K562 (cell line): ENCODE measurements around the gene FOXP3. TPM values are rescaled to one million over a fixed set of nuclear protein-coding genes. Genes with fewer than 3 reads are reported as not detected.
A peak's percentile ranks its signal among the peaks of the same experiment; 100 is the strongest.
"Not testable (repeated sequence)": the region's sequence is repeated elsewhere in the genome, so short reads cannot be mapped to it uniquely, and the experiment has no call there.

Experiments used
- ATAC-seq: fragments of 200-7000 bp; cut with Tn5 transposase; 3 replicates; pipeline ENCODE4 v1.9.1; 2020; ENCODE audit warnings: moderate library complexity
- BruUV-seq: library from RNA; stranded (reverse); fragments of 400-500 nt; replicated peaks from 2 replicates; lab custom pipeline; 2021; lab: Mats Ljungman, UMichigan
- CTCF ChIA-PET: fragments of 300-600 bp; formaldehyde crosslinking; extraction: SDS; loops from one replicate; lab custom pipeline; 2021; ENCODE audit warnings: low intra/inter-chr PET ratio; lab: Yijun Ruan, JAX
- POLR2A ChIA-PET: fragments of 300-600, 350-650 bp; sonication (Branson Sonifier 250); formaldehyde crosslinking; extraction: SDS; loops from one replicate; lab custom pipeline; 2021; ENCODE audit warnings: antibody characterized with exemption, inconsistent platforms; lab: Yijun Ruan, JAX
- DNase-seq, 4 experiments: peaks; one replicate each; pipeline versions ENCODE4 v3.0.0 to v3.0.0-alpha.2; 2011 to 2018; ENCODE audit warnings: low spot score in 3 of 4, mixed read lengths in 3 of 4; ENCODE audit errors: extremely low read depth in 1 of 4
- FAIRE-seq: peaks from 2 replicates; lab custom pipeline; 2011; peaks lifted over from hg19 to GRCh38; lab: Jason Lieb, UNC
- H2AFZ ChIP-seq: 2 replicates; pipeline ENCODE4 v1.6.0; 2011; ENCODE audit warnings: low read depth, low read length, control low read depth, inconsistent platforms
- H3K27ac ChIP-seq: fragments of 200-600 bp; 3 replicates; pipeline ENCODE4 v1.8.0; 2011; ENCODE audit warnings: low read depth, mild to moderate bottlenecking, control low read depth, inconsistent platforms, low read length, moderate library complexity, mixed read lengths; ENCODE audit errors: extremely low read depth
- H3K27me3 ChIP-seq, 2 experiments: fragments of 300-600 bp in 1 of 2; 2 replicates in 1 of 2; 3 replicates in 1 of 2; pipeline versions ENCODE4 v1.6.0 to v1.8.0; 2011; ENCODE audit warnings: inconsistent platforms in 2 of 2, low read length in 2 of 2, mild to moderate bottlenecking in 1 of 2, mixed read lengths in 1 of 2, moderate library complexity in 1 of 2; ENCODE audit not compliant: control insufficient read depth in 2 of 2, insufficient read depth in 2 of 2
- H3K36me3 ChIP-seq: fragments of 300-600 bp; 3 replicates; pipeline ENCODE4 v1.8.0; 2011; ENCODE audit warnings: mild to moderate bottlenecking, low read length, inconsistent platforms; ENCODE audit not compliant: control insufficient read depth, insufficient read depth
- H3K4me1 ChIP-seq, 2 experiments: fragments of 200-600 bp in 1 of 2; replicated peaks in 1 of 2; 2 replicates in 1 of 2; 3 replicates in 1 of 2; pipeline versions ENCODE4 v1.5.1 to v1.8.0; 2011; ENCODE audit warnings: inconsistent platforms in 2 of 2, low read length in 2 of 2, mild to moderate bottlenecking in 1 of 2, mixed read lengths in 1 of 2, moderate library complexity in 1 of 2; ENCODE audit not compliant: control insufficient read depth in 2 of 2, insufficient read depth in 2 of 2
- H3K4me2 ChIP-seq: 2 replicates; pipeline ENCODE4 v1.6.1; 2011; ENCODE audit warnings: low read length, control low read depth, inconsistent platforms, mixed read lengths; ENCODE audit not compliant: insufficient read depth
- H3K4me3 ChIP-seq: fragments of 200-600 bp; sonication (generic), shearing (Covaris generic); 2 replicates; pipeline ENCODE4 v1.5.1; 2016; ENCODE audit warnings: control low read depth, inconsistent platforms
- H3K79me2 ChIP-seq: fragments of 200-600 bp; 3 replicates; pipeline ENCODE4 v1.8.0; 2011; ENCODE audit warnings: low read length, inconsistent platforms; ENCODE audit not compliant: control insufficient read depth, insufficient read depth
- H3K9ac ChIP-seq, 2 experiments: 2 replicates each; pipeline versions ENCODE4 v1.6.0 to v1.6.1; 2011; ENCODE audit warnings: low read depth in 2 of 2, low read length in 2 of 2, control low read depth in 1 of 2, inconsistent platforms in 1 of 2, mild to moderate bottlenecking in 1 of 2, mixed read lengths in 1 of 2; ENCODE audit not compliant: insufficient read depth in 1 of 2
- H3K9me1 ChIP-seq: one replicate; pipeline ENCODE4 v1.6.0; 2011; ENCODE audit warnings: inconsistent platforms, mild to moderate bottlenecking, low read length, moderate library complexity; ENCODE audit not compliant: control insufficient read depth, insufficient read depth
- H3K9me3 ChIP-seq: replicated peaks from 2 replicates; pipeline ENCODE4 v1.5.1; 2011; ENCODE audit warnings: low read depth, low read length, inconsistent platforms; ENCODE audit not compliant: control insufficient read depth, insufficient read depth
- H4K20me1 ChIP-seq: replicated peaks from 2 replicates; pipeline ENCODE4 v1.6.1; 2011; ENCODE audit warnings: low read length, inconsistent platforms, mixed read lengths; ENCODE audit not compliant: control insufficient read depth, insufficient read depth
- BCOR ChIP-seq: fragments of 450-650 bp; IDR thresholded peaks from 2 replicates; pipeline ENCODE4 v1.6.1; 2016
- HOXB6 ChIP-seq: fragments of 250-450 bp; sonication (Bioruptor Pico); IDR thresholded peaks from 2 replicates; pipeline ENCODE4 v1.5.1; 2022; ENCODE audit warnings: mild to moderate bottlenecking, borderline replicate concordance
- KDM1A ChIP-seq, 2 experiments: fragments of 450-650 bp; IDR thresholded peaks; 2 replicates each; pipeline ENCODE4 v1.6.1; 2016; ENCODE audit warnings: mild to moderate bottlenecking in 2 of 2
- NFIC ChIP-seq: fragments of 450-650 bp; IDR thresholded peaks from 2 replicates; pipeline ENCODE4 v1.6.1; 2017; ENCODE audit warnings: mild to moderate bottlenecking, inconsistent platforms
- RBM25 ChIP-seq: fragments of 200-400 bp; formaldehyde crosslinking; IDR thresholded peaks from 2 replicates; pipeline ENCODE4 v1.6.1; 2018; ENCODE audit warnings: low read length, low read depth, moderate library complexity; ENCODE audit not compliant: severe bottlenecking
- SMARCA4 ChIP-seq: fragments of 450-650 bp; IDR thresholded peaks from 2 replicates; pipeline ENCODE4 v1.6.1; 2016
- WGBS: fragments of 100-300 bp; shearing (Covaris generic); methylation state at CpG from one replicate; pipeline ENCODE4 v1.1.6; 2016; ENCODE audit warnings: low coverage, mixed read lengths; ENCODE audit not compliant: insufficient coverage; ENCODE audit errors: missing lambda C conversion rate; 5-methylcytosine and 5-hydroxymethylcytosine counted together
- in situ Hi-C: fragments of 300-500 bp; cut with MboI; formaldehyde crosslinking; loops from 4 replicates; pipeline ENCODE4 v1.15.0; 2018; ENCODE audit warnings: inconsistent platforms, mixed read lengths
- intact Hi-C: fragments of 100-400 bp; cut with micrococcal nuclease; formaldehyde crosslinking; loops from 2 replicates; pipeline ENCODE4 v1.14.2; 2022
- polyA plus RNA-seq, 8 experiments: library from polyadenylated mRNA; depleted of rRNA in 4 of 8; stranded (reverse) in 5 of 8; unstranded in 3 of 8; fragments of >200 nt; fragmentation: Nextera tagmentation in 2 of 8; fragmentation: Illumina TruSeq in 1 of 8; extraction: Ambion mirVana in 2 of 8; extraction: Trizol in 1 of 8; gene quantifications; 2 replicates each; pipeline versions ENCODE4 v1.2.1 to v1.2.3, GENCODE V29; 2011 to 2014; ENCODE audit warnings: inconsistent platforms in 1 of 8, missing spikeins in 1 of 8
- total RNA-seq, 7 experiments: library from RNA; depleted of rRNA in 6 of 7; stranded (reverse); fragments of >200 nt in 6 of 7; fragmentation: Illumina TruSeq in 2 of 7; extraction: Trizol in 2 of 7; gene quantifications; 2 replicates each; pipeline versions ENCODE4 v1.2.1 to v1.2.3, GENCODE V29; 2011 to 2021; ENCODE audit warnings: low replicate concordance in 1 of 7
- TF ChIP-seq, protein P1 (sequence below), 3 experiments: fragments of 200-800 bp in 1 of 3; sonication (Bioruptor generic) in 1 of 3; sonication (generic) in 1 of 3; formaldehyde crosslinking in 1 of 3; IDR thresholded peaks; 2 replicates each; pipeline versions ENCODE4 v1.6.1 to v1.8.0; 2016 to 2022; ENCODE audit warnings: mild to moderate bottlenecking in 2 of 3, missing compliant biosample characterization in 2 of 3, missing genetic modification characterization in 2 of 3, missing genetic modification reagents in 1 of 3

Gene FOXP3
- total and polyA plus RNA-seq, 9 of the 15 experiments (the other 6 are each of a cell fraction or from before 2014, with no cell fraction given), result 0.04 to 0.24 (median 0.07) TPM; not detected in 4

DNA sequence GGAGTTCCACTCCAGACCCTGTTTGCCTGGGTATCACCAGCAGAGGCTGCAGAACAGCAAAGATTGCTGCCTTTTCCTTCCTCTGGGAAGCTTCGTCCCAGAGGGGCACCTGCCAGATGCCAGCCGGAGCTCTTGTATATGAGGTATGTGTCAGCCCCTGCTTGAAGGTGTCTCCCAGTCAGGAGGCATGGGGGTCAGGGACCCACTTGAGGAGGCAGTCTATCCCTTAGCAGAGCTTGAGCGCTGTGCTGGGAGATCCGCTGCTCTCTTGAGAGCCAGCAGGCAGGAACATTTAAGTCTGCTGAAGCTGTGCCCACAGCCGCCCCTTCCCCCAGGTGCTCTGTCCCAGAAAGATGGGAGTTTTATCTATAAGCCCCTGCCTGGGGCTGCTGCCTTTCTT is 34.8 kb upstream of the FOXP3 start:
- in situ Hi-C loops, result loop anchor here (10.0 kb wide), 1 partner anchor 236 kb away; the partner anchor contains the start of gene GAGE12C
- ATAC-seq, POLR2A ChIA-PET, CTCF ChIA-PET, H3K4me3 ChIP-seq, intact Hi-C loops, H3K79me2 ChIP-seq, DNase-seq, H4K20me1 ChIP-seq, H3K27ac ChIP-seq, H3K9me1 ChIP-seq, FAIRE-seq, H2AFZ ChIP-seq, H3K4me2 ChIP-seq, H3K9me3 ChIP-seq, H3K9ac ChIP-seq, BruUV-seq, H3K4me1 ChIP-seq, H3K27me3 ChIP-seq, H3K36me3 ChIP-seq: not testable (repeated sequence)
- WGBS, result 14% methylated on average over 4 of the region's 5 CpGs

DNA sequence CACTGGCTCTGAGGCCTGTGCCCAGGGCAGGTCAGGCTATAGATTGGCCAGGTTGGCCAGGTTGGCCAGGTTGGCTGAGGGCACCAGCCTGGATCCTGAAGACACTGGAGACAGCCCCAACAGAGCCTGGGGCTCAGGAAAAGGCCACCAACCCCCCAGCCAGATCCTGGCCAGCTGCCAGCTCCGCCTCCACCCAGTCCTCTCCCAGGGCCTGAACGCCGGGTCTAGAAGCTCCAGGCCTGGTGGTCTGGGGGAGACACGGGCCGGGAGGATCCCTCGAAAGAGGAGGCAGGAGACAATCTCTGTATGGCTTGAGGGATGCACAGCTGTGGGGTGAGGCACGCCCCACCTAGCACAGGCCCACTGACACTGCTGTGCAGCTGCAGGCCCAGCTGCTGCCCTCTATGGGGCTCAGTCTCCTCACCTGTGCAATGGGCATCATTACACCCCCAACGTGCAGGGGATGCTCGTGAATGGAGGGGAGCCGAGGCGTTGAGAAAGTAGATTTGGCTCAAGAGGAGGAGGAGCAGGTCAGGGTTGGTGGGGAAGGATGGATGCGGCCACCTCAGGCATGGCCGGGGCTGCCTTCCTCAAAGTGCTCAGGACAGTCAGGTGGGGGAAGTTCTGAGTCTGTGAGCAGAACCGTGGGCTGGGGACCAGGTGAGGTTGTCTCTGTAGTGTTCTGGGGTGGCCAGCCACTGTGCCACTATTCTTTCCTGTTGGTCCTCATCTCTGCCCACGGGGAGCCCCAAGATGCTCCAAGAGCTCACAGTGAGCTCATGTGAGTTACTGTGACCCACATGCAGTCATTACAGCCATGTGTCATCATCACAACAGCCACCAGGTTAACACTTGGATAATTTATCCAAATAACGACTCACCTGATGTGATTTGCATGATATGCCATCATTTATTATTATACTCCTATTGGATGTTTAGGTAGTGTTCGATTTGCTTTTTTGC is 28.2 kb upstream of the FOXP3 start:
- peak overlapping the region in 1 of 2 experiments; percentile 61; a peak in 2 of 4 replicates for H3K9ac ChIP-seq
- H2AFZ ChIP-seq, result peak overlapping the region; percentile 75
- peak; percentile 89 for TF ChIP-seq NFIC
- TF ChIP-seq SMARCA4, result no peak
- 0 out of 4 replicates have a peak, but pooled peaks of 1 of the 2 experiments have one; percentile 23 for TF ChIP-seq KDM1A (IDR thresholded peaks at IDR 0.05)
- TF ChIP-seq, protein P1, sequence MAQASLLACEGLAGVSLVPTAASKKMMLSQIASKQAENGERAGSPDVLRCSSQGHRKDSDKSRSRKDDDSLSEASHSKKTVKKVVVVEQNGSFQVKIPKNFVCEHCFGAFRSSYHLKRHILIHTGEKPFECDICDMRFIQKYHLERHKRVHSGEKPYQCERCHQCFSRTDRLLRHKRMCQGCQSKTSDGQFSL (CRISPR knock-in tag; IDR thresholded peaks at IDR 0.05), result peak; percentile 84
- TF ChIP-seq, protein P1 (tag; IDR thresholded peaks at IDR 0.05), result no peak
- no peak for TF ChIP-seq HOXB6
- peak; percentile 53; the same call in 1 of the 2 replicates for TF ChIP-seq BCOR
- TF ChIP-seq RBM25, result peak; percentile 48
- H3K4me3 ChIP-seq, result no peak overlapping the region
- H3K36me3 ChIP-seq, result no peaks in the 10 kb centered on the region
- ATAC-seq (peak; percentile 13), DNase-seq (no peak), FAIRE-seq (no peak)
- BruUV-seq, result no TSS peak
- no peak overlapping the region for H3K27ac ChIP-seq
- ChIA-PET POLR2A (interaction anchor here (0.6 kb wide), 1 partner anchor 17 kb away, joined by 4 read pairs; no protein-coding TSS in a partner anchor), CTCF (interaction anchor here (1.6 kb wide), 1 partner anchor 462 kb away, joined by 3 read pairs; no protein-coding TSS in a partner anchor)
- in situ Hi-C loops, result loop anchor here (10.0 kb wide), 1 partner anchor 242 kb away; the partner anchor contains the start of gene GAGE12C
- H3K9me1 ChIP-seq, result no peaks in the 10 kb centered on the region
- no peaks in the 10 kb centered on the region for H4K20me1 ChIP-seq
- H3K79me2 ChIP-seq, result no peaks in the 10 kb centered on the region
- H3K4me2 ChIP-seq, result no peak overlapping the region
- peaks cover 4 to 13% of the 10 kb centered on the region in 2 experiments; a peak in 4 of 5 replicates for H3K4me1 ChIP-seq
- 41% methylated on average over 16 of the region's 17 CpGs for WGBS
- intact Hi-C loops, result loop anchor here (2.0 to 5.0 kb wide), 3 partner anchors 344 to 545 kb away; no protein-coding TSS in a partner anchor
- no peaks in the 10 kb centered on the region for H3K9me3 ChIP-seq
- H3K27me3 ChIP-seq, result no peaks in the 10 kb centered on the region
